Sigmoid colon (tissue), 4 donors: Measurements from ENCODE around the gene ANAPC5.

Experiments
- CTCF ChIP-seq, 4 experiments: fragments of 450-650 bp in 3 of 4; fragments of 200-600 bp in 1 of 4; IDR thresholded peaks; one replicate each; pipeline ENCODE4 v1.5.1; 2016 to 2019; ENCODE audit warnings: antibody characterized with exemption in 4 of 4, mild to moderate bottlenecking in 3 of 4, moderate library complexity in 2 of 4
- EP300 ChIP-seq, 4 donors: sonication (generic); formaldehyde crosslinking; IDR thresholded peaks; one replicate each; pipeline ENCODE4 v1.6.1; 2017; ENCODE audit warnings: antibody characterized with exemption in 4 of 4

- TF ChIP-seq CTCF (IDR thresholded peaks at IDR 0.05) = no peak
- TF ChIP-seq EP300 (IDR thresholded peaks at IDR 0.05) = no peak
Measured at GRCh38 chr12:121379945-121380344, 27.7 kb upstream of the ANAPC5 start.
